ENCODE results near the gene MOGAT1.
A peak's percentile ranks its signal among the peaks of the same experiment; 100 is the strongest.
"Not testable (repeated sequence)": the region's sequence is repeated elsewhere in the genome, so short reads cannot be mapped to it uniquely, and the experiment has no call there.

MOGAT1 gene

DNA sequence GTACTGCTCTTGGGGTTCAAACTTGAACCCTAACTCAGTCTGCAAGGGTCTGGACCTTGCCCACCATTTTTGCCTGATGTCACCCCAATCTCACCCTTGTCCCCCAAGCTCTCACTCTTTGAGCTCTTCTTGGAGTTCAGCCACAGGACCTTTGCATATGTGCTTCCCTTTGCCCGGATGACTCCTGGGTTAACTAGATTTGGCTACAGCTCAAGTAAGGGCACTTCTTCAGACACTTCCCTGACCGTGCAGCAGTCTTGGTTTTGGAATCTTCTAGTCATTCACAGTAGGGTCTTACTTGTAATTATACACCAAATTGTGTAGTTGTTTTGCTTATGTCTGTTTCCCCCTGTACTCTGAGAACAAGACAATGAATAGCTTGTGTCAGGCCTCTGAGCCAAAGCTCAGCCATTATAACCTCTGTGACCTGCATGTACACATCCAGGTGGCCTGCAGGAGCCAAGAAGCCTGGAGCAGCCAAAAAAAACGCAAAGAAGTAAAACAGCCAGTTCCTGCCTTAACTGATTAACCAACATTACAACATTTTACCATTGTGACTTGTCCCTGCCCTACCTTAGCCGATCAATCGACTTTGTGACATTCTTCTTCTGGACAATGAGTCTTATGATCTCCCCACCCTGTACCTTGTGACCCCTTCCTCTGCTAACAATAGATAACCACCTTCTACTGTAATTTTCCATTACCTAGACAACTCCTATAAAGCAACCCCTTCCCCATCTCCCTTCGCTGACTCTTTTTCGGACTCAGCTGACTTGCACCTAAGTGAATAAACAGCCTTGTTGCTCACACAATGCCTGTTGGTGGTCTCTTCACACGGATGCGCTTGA lies 1.0 kb upstream of the MOGAT1 start:
- DNase-seq = no peak

DNA sequence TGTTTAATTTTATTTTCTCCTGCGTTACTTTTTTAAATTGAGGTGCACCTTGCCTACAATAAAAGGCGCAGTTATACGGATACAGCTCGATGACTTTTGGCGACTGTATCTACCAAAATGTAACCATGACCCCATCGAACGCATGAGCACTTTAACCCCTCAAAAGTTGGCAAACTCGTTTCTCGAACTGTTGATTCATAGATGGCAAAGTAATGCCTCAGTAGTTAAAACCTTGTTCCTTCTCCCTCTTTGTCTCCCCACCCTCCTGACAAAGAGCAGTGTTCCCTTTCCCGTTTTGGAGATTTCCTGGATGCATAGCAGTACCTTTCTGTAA lies 577 bp downstream of the MOGAT1 start:
- DNase-seq = no peak

DNA sequence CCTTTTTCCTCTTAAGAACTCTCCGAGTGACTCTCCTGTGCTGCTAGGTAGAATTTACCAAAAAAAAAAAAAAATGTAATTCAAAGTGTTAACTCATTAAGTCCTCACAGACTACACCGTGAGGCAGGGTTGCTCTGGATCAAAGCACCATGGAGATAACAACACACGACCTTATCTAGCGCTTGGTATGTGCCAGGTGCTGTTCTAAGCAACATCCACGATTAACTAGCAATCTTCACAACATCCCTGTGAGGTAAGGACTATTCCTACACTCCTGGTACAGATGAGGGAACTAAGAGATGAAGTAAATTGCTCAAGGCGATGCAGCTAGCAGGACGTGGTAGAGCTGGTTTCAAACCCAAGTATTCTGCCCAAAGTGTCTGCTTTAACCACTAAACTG lies 1.8 kb downstream of the MOGAT1 start:
- no peak for DNase-seq

DNA sequence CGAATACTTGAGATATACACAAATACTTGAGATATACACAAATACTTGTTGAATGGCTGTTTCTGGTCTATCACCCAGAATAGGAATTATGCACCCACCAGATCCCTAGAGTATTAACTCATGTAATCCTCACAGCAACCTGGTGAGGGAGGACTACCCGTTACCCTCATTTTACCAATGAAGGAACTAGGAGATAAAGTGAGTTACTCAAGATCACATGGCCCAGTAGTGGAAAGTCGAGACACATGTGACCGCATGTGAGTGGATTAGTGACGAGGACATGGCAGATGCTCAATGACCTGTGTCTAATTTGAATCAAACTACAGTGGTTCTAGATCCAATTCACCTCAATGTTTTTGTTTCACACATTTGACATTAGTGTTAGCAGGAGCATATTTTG lies 2.4 kb downstream of the MOGAT1 start:
- no peak for DNase-seq

DNA sequence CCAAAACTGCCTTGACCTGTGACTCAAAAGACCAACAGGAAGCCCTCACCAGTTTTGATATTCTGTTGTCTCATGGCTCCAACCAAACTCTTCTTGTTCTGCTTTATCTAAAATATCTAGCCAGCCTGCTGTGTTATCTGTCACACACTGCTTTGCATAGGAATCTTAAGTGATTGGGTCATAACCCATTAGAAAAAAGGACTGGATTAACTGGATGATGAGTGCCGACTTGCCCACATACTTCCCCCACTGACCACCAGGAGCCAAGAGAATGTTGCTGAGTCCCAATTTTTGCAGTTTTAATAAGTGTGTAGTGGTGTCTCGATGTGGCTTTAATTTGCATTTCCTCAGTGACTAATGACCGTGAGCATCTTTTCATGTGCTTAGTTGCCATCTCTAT lies 6.5 kb downstream of the MOGAT1 start:
- DNase-seq = no peak

DNA sequence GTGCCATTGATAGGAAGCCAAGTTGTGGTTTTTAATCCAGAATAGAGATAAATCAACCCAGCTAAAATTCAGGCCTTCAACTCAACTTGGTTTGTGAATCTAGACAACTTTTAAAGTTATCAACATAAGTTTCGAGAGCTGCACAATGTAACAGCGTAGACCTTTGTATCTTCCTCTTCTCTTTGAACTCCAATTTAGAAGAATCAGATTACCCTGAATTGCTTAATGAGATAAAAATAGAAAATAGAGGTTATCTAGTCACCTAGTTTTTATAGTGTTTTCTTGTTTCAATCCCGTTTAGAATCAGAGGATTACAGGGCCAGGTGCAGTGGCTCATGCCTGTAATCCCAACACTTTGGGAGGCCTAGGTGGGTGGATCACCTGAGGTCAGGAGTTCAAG lies 12.3 kb downstream of the MOGAT1 start:
- DNase-seq = no peak

DNA sequence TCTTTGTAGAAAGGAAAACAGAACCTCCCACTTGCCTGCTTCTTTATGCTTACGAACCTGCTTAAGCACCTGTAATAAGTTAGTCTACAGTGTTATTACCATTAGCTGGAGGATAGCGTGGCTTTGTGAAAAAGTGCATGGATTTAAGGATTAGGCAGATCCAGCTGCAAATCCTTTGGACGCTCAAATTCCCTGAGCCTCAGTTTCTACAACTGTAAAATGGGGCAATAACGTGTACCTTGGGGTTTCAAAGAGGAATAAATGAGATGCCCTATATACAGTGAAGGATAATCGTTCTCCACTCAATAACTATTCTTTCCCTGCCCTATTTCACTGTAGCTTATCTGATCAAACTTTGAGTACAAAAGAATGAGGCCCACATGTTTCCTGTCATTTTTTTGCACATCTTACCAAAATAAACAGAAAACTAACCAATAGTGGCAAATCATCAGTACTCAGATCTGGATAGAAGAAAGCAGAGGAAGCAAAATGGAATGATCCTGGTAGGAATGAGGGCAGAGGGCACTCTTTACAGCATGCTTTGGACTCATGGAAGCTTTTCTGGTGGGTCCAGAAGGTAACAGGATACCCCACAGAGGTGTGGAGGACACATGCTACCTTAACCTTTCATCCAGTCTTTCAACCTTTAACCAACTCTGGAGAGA lies 14.8 kb downstream of the MOGAT1 start:
- no peak for DNase-seq

DNA sequence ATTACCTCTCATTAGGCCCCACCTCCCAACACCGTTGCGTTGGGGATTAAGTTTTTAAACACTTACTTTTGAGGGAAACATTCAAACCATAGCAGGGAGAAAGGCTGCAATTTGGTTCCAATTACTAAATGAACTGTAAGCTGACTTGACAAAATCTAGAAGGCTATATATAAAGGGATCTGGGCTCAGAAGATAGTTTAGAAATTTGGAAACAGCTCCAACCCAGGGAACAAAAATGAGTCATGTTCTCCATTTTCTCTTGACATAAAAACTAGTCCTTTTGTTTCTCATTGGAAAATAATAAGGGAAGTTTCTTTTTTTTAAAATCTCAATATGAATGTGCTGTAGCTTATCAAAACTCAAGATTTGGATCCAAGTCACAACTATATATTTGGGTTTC lies 17.5 kb downstream of the MOGAT1 start:
- no peak for DNase-seq

DNA sequence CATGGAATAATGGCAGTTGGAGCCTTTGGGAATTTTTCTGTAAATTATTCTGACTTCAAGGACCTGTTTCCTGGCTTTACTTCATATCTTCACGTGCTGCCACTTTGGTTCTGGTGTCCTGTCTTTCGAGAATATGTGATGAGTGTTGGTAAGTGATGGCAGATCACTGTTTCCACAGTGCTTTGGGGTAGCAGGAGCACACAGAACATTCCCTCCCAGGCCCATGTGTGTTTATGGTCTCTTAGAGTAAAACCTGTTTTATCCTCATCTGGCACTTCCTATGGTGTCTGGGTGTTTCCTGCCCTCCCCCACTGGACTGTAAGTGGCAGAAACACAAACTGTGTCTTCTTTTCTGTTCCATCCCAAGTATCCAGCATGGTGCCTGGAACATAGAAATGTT lies 17.9 kb downstream of the MOGAT1 start:
- DNase-seq = no peak

DNA sequence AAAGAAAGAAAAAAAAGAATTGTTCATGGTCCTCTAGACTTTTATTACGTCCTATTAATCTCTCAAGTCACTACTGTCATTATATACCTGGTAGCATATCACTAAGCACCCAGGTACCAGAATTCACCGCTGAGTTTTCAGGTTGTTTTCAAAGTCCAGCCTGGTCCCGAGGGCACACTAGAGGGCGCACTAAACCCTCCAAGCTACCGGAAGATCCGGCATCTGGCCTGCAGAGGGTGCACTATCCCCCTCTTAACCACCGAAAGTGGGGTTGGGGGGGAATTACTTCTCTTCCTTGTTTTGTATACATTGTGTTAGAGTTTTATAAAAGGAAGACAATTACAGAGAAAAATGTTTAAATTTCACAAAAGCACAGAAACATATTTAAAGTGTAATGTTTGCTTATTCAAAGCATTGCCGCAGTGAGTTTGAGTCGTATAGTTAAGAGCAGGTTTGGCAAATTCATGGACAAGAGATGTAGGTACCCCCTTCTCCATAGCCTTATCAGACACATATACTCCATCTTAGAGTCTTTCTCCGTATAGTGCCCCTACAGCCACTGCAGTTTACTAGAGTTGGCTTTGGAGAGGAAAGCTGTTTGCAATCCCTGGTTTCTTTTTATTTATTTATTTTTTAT lies 19.2 kb downstream of the MOGAT1 start:
- peak; percentile 71 for DNase-seq

DNA sequence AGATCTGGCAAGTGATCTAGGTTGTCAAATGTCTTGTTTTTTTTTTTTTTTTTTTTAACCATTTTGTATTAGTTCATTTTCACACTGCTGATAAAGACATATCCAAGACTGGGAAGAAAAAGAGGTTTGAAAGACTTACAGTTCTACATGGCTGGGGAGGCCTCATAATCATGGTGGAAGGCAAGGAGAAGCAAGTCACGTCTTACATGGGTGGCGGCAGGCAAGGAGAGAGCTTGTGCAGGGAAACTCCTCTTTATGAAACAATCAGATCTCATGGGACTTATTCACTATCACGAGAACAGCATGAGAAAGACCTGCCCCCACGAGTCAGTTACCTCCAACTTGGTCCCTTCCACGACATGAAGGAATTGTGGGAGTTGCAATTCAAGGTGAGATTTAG lies 22.0 kb downstream of the MOGAT1 start:
- DNase-seq = not testable (repeated sequence)

DNA sequence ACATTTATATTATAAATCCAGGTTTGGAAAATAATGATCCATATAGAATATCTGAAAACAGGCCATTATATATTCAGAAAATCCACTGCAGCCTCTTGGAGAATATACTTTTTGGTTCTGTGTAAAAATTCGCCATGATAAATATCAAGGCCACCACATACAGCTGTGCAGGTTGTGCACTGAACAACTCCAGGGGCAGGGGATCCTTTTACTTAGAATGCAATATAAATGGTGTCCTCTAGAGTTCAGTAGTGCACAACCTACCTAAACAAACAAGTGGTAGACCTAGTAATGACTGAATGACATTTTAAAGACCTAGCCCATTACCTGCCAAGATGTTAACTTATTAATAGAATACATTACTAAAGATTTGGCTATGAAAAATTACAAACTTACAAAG lies 22.4 kb downstream of the MOGAT1 start:
- no peak for DNase-seq

DNA sequence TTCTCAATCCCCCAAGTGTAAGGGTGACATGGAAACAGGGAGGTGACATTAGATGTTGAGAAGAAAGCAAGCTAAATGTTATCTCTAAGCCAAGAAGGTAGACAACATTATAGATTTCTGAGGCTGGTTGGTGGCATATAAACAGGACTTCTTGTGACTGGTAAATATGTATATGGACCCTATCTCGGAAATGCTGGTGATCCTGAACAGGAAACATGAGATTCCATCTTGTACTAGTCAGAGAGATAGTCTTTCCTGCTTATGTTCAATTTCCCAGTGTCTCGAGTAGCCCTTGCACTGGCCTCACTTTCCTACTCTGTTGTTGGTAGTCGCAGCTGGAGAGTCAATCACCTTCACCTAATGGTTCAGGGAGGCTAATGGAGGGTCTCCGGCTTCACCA lies 26.8 kb downstream of the MOGAT1 start:
- no peak for DNase-seq

DNA sequence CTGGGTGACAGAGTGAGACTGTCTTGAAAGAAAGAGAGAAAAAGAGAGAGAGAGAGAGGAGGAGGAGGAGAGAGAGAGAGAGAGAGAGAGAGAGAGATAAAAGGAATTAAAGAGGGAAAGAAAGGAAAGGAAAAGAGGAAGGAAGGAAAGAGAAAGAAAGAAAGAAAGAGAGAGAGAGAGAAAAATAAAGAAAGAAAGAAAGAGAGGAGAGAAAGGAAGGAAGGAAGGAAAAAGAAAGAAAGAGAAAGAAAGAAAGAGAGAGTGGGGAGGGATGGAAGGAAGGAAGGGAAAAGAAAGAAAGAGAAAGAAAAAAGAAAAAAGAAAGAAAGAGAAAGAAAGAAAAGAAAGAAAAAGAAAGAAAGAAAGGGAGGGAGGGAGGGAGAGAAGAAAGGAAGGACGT lies 29.8 kb downstream of the MOGAT1 start:
- DNase-seq = no peak

DNA sequence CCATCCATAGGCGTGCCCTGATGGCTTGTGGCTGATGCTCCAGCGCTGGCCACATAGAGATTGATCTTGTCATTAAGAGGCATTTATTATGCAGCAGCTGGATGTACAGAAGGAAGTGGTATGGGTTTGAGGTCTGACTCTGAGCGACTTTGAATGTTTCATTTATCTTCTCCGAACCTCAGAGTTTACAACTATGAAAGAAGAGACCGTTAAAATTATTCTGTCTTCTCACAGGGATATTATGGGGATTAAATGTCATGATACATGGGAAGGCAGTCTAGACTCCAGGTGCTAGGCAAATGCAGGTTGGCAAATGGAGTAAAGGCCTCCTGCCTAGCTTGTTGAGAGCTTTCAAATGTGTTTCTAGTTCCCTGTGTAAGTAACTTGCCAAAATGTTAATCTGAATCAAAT lies 30.3 kb downstream of the MOGAT1 start:
- no peak for DNase-seq

DNA sequence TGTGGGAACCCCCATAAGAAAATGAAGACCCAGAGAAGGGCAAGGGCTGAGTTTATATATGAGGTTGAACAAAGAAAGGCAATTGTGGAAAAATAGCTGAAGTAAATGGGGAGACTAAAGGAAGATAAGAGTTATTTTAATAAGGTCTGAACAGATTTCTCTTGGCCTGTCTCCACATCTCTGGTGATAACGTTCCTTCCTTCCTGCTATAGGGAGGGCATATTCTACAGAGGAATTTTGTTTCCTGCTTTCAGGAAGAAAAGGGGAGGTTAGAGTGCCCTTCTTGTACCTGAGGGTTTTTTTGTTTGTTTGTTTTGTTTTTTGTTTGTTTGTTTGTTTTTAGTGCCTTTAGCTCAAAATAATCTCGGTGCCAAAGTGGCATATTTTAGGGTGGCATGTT lies 31.6 kb downstream of the MOGAT1 start:
- DNase-seq = no peak

DNA sequence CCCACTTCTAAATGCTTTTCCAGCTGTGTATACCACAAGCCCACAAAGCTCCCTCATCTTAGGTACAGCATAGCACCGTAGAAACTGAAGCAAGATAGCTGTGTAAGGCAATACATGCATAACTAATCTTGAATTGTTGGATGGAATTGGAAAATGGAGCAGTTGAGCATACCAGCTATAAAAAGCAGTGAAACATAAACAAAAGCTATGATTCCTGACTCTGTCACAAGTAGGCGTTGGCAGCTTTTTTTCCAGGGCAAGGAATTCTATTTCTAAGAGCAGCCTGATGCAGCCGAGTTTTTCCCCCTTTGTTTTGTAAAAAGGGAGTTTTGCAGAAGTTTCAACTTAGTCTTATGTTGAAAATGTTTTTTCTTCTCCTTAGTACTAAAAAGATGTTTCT lies 32.4 kb downstream of the MOGAT1 start:
- no peak for DNase-seq

DNA sequence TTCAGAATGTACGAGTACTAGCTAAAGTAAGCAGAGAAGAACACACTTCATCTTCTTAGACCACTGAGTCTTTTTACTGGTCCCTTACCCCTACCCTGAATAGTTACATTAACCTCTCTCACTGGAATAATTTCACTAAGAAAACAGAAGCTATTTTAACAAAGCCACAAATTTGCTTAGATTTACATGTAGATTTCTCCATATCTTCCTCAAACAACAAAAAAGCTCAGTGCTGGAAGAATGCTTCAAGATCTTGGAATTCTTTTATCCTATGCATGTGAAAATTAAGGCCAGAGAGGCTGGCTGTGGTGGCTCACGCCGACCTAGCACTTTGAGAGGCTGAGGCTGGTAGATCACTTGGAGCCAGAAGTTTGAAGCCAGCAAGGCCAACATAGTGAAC lies 35.2 kb downstream of the MOGAT1 start:
- DNase-seq = no peak

DNA sequence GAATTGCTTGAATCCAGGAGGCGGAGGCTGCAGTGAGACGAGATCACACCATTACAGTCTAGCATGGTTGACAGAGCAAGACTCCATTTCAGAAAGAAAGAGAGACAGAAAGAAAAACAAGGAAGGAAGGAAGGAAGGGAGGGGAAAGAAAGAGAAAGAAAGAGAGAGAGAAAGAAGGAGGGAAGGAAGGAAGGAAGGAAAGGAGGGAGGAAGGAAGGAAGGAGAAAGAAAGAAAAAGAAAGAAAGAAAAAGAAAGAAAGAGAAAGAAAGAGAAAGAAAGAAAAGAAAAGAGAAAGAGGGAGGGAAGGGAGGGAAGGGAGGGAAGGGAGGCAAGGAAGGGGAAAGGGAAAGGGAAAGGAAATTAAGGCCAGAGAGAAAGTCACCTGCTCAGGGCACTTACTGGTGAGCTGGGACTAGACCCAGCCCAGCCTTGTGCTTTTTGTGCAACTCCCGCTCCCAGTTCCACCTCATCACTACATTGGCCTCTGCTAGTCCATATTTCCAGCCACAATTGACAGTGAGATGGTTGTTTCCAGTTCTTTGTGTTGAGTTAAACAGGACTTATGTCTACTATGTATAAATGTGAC lies 35.7 kb downstream of the MOGAT1 start:
- no peak for DNase-seq

DNA sequence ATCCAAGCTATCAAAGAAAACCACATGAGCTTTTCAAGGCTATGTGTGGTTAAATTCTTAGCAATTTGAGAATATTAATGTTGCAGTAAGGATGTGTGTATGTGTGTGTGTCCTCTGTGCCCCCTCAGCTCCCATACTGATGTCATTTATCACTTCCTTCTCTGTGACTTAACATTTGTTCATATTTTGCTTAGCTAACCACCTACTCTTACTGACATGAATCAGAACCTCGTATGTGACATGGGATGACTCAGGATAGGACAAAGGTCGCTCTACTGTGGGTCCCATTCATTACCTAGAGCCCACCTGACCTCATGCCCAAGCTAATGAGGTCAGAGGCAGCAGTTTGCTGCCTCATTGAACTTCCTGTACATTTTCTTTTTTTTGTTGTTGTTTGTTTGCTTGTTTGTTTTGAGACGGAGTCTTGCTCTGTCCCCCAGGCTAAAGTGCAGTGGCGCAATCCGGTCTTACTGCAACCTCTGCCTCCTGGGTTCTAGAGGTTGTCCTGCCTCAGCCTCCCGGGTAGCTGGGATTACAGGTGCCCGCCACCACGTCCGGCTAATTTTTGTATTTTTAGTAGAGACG lies 36.3 kb downstream of the MOGAT1 start:
- no peak for DNase-seq

DNA sequence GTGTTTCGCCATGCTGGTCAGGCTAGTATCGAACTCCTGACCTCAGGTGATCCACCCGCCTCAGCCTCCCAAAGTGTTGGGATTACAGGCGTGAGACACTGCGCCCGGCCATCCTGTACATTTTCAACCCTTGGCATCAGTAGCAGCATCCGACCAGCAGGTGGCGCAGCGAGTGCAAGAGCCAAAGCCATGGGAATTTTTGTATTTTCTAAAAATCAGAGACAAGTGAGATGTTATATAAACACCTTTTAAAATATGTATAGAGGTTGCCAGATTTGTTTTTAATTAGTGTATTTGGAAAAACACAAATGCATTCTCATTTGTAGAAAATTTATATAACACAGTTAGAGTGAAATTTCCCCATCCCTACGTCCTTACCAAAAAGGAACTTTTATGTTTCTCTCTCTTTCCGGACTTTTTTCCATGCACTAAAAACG lies 36.8 kb downstream of the MOGAT1 start:
- DNase-seq = peak; percentile 77

DNA sequence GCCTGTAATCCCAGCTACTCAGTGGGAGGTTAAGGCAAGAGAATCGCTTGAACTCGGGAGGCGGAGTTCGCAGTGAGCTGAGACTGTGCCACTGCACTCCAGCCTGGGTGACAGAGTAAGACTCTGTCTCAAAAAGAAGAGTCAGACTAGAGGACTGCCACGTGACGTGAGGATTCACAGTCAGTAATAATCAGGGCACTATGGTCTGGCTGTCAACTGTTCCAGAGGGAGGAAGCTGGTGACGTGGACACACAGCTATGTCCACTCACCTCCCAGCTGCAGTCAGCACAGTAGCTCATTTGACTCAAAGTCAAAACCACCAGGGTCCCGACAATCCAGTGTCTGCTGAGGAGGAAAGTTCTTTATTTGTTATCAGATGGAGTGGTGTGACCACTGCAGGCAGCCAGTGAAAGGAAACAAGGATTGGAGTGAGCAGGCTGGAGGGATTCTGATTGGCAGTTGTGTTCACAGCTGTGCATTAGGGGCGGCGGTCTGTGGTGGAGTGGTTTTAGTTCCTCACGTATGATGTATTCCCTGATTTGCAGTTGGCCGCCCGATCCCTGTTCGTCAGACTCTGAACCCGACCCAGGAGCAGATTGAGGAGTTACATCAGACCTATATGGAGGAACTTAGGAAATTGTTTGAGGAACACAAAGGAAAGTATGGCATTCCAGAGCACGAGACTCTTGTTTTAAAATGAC lies 37.9 kb downstream of the MOGAT1 start:
- DNase-seq = no peak

DNA sequence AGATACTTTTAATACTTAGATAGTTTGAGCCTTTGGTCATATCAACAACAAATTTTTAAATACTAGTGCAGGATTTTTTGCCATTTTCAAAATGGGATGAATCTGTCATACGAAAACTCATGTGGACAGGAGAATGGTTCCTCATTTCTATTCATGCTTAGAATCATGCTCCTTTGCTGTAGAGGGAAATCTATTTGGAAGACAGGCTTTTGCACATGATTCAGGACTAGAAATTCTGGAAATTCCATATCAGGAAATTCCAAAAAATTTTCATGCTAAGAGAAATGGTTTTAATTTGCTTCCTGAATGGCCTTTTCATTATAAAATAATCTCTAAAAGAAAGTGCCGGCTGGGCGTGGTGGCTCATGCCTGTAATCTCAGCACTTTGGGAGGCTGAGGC lies 39.3 kb downstream of the MOGAT1 start:
- DNase-seq = no peak
